Stimulated activated CD4-positive, alpha-beta T cell treated with anti-CD3 and anti-CD28 coated beads, TNF-alpha, amount 100 ng/mL, for 1 hour (primary cell): Measurements from ENCODE around the gene RAD23B.

ENCODE experiments used
- DNase-seq, 3 donors: peaks; one replicate each; pipeline ENCODE4 v3.0.0-alpha.2; 2020; ENCODE audit warnings: low read depth in 3 of 3, low spot score in 1 of 3

Gene RAD23B

GRCh38 chr9:107268560-107268959 lies 14.5 kb upstream of the RAD23B start:
- no peak for DNase-seq

DNA sequence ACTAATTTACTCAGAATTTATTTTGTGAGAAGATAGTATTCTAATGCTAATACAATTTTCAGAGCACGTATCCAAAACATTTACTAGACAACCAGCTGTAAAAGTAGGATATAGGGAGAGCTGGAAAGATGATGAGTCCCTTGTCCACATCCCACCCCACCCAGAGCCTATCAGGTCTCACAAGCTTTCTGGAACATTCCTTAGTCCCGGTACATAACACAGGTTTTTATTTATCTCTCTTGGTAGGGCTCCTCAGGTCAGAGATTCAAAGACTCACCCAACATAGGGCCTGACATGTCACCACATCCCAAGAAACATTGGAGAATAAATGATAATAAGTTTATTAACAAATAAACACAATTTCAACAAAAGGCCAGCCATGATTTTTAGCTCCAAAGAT lies 13.8 kb upstream of the RAD23B start:
- DNase-seq = no peak

DNA sequence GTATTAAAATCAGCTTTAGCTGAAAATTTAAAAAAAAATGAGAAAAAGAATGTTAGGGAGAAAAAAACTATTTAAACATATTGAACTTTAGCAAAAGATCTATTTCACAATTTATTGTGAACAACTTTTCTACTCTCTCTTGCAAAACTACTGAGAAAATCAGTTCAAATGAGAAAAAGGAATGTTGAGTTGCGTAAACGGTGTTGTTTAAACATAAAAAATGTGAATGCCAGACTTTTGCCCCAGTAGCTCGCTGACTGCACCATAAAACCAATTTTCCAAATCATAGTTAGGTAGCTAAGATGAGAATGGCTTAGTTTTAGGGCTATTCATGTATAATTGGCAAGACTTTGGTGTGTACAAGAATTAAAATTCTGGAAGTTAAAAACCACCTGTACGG lies 13.4 kb upstream of the RAD23B start:
- no peak for DNase-seq

- DNase-seq = no peak
These were observed 13.0 kb upstream of the RAD23B start for GRCh38 chr9:107270082-107270481.

- no peak for DNase-seq
These were observed 12.5 kb upstream of the RAD23B start for GRCh38 chr9:107270580-107270979.

DNA sequence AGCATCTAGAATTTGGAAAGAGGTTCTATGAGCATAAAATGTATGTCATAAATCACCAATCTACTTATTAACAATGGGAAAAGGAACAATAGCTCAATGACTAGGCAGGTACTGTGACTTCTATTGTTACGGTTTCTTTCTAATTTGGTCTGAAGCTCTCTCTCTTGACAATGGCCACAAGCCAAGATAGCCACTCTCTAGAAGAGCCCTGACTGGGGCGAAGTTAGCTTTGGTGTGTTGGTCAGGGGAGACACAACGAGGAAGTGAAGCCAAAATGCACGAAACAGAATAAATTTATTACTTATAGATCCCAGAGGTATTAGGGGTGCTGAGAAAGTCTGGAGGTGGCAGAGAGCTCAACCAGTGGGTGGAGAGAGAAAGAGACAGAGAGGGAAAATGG lies 9.4 kb upstream of the RAD23B start:
- no peak for DNase-seq

DNA sequence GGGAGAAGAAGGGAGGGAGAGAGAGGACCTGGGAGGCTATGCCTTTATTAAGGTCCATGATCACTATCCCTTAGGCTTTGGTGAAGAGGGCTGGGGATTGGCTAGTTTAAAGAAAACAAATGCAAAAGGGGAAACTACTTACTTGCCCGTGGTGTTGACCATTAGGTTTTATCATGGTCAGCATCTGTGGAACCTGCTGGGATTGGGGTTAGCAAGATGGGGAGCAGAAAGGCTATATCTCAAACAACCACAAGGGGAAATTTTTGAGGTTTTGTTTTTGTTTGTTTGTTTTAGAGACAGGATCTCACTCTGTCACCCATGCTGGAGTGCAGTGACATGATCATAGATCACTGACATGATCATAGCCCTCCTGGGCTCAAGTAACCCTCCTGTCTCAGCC lies 9.0 kb upstream of the RAD23B start:
- no peak for DNase-seq

DNA sequence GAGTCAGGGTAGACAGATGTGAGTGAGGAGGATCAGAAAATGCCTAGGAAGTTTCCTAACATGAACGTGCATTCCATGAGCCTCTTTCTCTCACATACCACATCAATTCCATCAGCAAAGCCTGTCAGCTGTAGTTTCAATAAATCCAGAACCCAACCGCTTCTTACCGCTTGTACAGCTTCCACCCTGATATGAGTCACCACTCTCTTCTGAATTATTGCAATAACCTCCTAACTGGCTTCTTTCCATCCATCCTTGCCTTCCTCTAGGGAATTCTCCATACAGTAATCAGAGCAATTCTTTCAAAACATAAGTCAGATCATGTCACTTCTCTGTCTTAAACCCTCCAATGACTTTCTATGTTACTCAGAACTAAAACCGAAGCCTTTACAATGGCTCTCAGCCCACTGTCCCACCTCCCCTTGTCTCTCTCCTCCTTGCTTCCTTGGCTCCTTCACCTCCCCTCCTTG lies 8.1 kb upstream of the RAD23B start:
- DNase-seq = no peak

GRCh38 chr9:107275530-107275929 lies 7.5 kb upstream of the RAD23B start:
- no peak for DNase-seq

- no peak for DNase-seq
These were observed 5.9 kb upstream of the RAD23B start for GRCh38 chr9:107276966-107277710.

GRCh38 chr9:107277801-107278200 lies 5.3 kb upstream of the RAD23B start:
- DNase-seq = no peak

DNA sequence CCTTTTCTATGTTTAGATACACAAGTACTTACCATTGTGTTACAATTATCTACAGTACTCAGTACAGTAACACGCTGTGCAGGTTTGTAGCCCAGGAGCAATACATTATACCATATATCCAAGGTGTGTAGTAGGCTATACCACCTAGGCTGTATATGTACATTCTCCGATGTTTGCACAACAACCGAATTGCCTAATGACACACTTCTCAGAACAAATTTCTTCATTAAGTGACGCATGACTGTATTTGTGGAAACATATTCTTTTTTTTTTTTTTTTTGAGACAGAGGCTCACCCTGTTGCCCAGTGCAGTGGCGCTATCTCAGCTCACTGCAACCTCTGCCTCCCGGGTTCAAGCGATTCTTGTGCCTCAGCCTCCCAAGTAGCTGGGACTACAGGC lies 4.0 kb upstream of the RAD23B start:
- no peak for DNase-seq

DNA sequence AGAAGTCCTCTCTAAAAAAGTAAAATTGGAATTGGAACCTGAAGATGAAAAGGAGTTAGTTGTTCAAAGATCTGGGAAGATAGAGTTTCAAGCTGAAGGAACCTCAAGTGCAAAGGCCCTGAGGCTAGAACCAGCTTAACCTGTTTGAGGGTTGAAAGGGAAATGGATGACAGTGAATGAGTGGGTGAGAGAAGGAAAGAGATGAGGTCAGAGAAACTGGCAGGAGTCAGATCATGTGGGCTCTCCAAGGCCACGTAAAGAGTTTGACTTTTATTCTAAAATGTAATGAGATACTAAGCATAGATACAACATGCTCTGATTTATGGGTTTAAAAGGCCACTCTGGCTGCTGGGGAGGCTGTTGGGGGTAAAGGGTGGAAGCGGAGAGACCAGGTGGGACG lies 2.5 kb upstream of the RAD23B start:
- no peak for DNase-seq

DNA sequence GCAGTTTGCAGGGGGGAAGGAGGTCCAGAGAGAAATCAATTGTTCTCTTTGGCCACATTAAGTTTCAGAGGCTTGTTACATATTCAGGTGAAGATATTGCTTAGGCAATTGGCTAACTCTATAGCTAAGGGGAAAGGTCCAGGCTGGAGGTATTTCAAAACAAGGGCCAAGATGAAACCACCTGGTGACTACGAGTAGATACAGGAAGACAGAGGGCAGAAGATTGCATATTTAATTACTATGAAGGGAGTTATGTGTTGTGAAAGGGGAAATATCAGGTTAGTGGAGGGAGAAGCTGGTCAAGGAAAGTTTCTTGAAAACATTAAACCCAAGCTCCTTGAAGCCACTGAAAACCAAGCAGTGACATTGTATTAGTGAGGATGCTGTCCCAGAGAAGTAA lies 1.9 kb upstream of the RAD23B start:
- no peak for DNase-seq

DNA sequence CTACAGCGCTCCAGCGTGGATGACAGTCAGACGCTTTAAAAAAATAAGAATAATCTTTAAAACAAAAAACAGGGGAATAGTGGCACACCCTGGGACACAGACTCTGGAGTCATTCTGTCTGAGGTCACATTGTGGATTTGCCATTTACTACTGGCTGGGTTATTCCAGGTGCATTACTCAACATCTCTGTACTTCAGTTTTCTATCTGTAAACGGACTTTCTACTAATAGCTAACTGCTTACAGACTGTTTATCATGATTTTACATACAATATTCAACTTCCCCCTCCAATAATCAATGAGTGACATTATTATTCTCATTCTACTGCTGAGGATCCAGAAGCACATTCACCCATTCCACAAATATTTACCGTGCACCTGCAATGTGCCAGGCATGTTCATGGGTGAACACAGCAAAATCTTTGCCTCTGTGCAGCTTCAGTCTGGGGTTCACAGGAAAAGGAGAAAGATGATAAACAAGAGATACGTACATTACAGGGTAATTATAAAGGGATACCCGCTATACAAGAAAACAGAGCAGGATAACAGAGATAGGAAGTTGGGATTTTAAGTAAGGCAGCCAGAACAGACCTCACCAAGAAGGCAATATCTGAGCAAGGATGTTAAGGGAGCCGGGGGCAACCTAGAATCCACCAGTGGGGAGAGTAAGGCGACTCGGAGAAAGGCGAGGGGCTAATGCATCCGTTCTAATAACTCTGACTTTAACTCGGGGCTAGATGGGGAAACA lies 984 bp upstream of the RAD23B start:
- no peak for DNase-seq

DNA sequence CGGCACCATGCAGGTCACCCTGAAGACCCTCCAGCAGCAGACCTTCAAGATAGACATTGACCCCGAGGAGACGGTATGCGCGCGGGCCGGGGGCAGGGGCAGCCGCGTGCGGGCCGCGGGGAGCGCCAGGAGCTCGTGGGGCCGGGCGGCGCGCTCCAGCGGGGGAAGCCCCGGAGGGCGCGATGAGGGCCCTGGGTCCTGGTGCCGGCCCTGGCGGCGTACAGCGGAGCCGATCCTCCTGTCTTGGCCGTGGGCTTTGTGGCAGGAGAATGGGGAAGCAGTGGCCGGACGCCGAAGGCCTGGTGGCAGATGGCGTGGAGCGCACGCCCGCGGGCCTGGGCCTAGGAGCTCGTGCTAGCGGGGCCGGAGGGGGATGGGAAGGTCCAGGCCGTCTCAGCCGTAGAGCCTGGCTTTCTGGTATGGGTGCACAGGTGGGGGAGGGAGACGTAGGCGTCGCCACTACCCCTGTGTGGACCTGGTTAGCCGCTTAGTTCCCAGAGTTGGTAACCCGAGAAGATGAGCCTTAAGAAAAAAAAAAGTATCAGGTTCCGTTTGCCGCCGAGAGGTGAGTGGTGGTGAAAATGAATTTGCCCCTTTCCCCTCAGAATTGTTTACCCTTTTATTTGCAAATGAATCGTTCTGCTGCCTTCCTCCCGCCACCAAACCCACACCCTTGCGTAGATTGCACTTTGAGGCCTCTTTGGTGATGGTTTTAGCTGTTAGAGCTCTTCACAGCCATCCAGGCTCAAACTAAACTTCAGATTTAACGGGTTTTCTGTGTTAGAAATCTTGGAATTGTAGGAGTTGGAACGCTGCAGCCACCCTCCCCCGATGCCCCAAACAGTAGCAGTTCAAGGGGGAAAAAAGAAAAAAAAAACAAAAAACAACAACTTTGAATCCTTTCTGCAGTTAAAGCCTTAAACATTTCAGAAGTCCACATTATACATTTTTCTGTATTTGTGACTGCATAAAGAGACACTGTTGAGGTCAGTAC lies 841 bp downstream of the RAD23B start:
- peak; percentile 3 to 39 (median 20) for DNase-seq

GRCh38 chr9:107284636-107285035 lies 1.6 kb downstream of the RAD23B start:
- no peak for DNase-seq

- no peak for DNase-seq
These were observed 2.2 kb downstream of the RAD23B start for GRCh38 chr9:107285286-107285685.

DNA sequence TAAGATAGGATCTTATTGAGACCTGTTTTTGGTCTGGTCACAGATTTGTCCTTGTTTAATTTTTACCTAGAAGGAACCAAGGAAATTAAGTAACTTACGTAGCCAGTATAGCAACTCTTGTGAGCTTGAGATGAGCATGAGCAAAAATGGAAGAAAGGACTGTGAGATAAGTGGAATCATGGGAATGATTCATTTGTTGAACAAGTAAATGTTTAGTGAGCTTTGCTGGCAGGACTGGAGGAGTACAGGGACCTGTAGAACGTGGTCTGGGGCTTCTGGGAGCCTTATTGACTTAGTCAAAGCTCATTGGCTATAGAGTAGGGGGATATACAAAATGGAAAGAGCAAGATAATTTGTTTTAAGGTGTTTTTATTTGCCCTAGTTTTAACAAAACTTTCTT lies 3.0 kb downstream of the RAD23B start:
- no peak for DNase-seq

GRCh38 chr9:107288701-107289100 lies 5.6 kb downstream of the RAD23B start:
- no peak for DNase-seq

GRCh38 chr9:107290619-107291018 lies 7.5 kb downstream of the RAD23B start:
- DNase-seq = no peak
